NCI-H1417 (cell line): ENCODE results near the gene TNK1.

Experiments
- DNase-seq, 3 experiments: peaks; one replicate each; lab custom pipeline; 2025; lab: John Stamatoyannopoulos, UW

Gene TNK1

GRCh38 chr17:7391307-7391706, 10.4 kb downstream of the TNK1 start:
- DNase-seq: no peak

DNA sequence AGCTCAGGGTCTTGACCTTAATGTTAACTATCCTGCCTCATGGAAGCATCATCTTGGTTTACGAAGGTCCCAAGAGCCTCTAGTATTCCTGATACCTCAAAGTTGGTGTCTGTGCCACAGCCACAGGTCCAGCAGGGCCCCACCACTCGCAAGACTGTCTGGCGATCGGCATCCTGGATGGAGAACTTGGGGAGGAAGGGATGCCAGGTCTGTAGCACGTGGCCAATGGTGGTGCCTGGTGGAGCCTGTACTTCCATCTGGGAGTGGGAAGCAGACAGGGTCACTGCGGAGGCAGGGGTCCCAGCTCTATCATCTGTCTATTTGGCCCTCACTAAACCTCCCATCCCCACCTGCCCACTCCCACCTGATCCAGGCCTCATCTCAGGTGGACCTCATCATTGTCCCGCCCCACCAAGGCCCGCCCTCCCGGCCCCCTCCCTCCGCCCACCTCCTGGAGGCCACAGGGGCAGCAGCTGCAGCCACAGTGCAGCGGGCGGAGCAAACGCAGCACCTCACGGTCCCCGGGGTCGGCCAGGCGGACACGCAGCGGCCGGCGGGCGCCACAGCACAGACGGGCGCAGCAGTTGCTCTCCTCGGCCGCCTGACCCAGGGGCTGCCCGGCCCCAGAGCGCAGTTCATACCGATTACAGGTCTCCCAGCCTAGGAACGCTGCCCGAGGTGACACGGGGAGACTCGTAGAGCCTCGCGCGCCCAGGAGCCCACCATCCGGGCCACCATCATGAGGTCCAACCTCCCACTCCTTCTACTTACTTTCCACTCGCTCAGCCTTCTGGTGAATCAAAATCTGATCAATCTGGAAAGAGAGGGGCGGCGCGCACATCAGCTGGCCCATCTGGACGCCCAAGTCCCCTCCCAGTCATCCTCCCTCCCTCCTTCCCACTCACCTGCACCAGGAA, 12.1 kb downstream of the TNK1 start:
- no peak for DNase-seq

DNA sequence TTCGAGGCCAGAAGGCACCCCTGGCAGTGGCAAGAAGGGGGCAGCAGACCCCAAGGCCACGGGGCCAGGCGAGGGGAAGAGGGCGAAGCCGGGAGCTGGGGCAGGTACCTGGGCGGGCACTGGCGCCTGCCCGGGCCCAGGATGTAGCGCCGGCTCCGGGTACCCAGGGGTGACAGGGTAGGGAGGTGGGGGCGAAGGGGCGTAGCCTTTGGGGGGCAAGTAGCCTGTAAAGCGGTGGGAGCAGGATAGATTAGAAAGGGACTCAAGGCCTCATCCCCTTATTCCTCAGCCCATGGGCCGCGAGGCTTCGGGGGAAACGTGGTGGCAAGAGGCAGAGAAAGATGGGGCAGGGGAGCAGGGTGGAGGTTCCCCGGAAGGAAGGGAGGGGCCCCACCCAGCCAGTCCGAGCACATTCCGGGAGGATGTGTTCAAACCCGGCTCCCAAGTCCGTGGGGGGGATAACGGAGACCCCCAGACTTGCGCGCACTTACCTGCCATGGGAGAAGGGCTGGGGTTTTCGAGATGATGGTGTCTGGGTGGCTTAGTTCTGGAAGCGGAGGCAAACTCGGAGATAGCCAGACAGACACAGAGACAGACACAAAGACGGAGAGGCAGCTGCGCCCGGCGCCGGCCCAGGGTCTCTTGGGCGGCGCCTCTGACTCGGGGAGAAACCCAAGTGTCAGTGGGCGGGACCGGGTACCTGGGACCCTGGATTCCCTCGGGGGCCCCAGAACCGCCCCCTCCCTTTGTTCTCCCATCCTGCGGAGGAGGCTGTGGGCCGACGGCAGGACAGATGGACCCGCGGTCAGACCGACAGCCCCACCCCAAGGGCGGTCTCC, 12.9 kb downstream of the TNK1 start:
- peak; percentile 46 to 75 (median 68) for DNase-seq

DNA sequence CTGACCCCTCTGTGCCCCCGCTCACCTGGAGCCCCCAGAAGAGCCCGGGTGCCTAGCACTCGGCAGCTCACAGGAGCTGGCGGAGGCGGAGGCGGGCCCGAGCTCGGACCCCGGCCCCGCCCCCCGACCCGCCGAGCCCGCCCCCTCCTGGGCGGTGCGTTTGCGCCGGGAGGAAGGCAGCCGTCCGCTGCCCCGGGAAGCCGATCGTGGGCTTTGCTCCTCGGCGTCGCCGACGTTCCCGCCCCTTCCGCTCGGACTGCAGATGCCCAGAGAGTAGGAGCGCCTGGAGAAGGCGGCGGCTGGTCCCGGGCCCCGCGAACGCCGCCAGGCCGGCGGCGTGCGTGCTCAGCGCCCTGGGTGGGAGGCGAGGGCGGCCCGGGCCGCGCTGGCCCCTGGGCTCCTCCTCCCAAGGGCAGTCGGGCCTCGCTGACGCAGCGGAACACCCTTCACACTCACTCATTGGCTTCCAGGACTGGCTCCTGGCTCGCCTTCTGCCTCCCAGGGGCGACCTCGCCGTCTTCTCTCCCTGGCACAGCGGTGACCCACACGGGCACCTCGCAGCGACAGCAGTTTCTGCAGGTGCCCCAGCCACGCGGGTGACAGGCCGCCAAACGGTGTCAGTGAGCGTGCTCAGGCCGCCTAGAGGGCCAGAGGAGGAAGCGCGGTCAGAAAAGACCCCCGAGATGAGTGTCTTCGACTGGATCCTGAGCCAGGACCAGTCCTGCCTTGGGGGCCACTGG, 13.7 kb downstream of the TNK1 start, which contains the start of gene PLSCR3:
Gene PLSCR3, minus strand, starts transcription at position 74 of the 740 bp plus-strand sequence. CDS start 415 bp downstream, outside the sequence.
- peak; percentile 75 to 81 (median 77) for DNase-seq

- DNase-seq: no peak
These were observed 15.3 kb downstream of the TNK1 start for GRCh38 chr17:7396147-7396546.

DNA sequence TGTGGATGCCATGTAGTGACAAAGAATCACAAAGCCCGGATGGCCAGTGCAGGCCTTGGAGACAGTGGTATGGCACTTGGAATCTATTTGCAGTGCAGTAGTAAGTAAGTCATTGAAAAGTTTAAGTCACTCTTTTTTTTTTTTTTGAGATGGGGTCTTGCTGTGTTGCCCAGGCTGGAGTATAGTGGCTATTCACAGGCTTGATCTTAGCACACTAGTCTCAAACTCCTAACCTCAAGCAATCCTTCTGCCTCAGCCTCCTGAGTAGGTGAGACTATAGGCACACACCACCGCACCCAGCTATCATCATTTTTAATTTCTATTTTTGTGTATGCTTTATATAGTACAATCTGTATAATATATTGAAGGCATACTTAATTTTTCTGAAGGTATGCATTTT, 17.7 kb downstream of the TNK1 start:
- no peak for DNase-seq

DNA sequence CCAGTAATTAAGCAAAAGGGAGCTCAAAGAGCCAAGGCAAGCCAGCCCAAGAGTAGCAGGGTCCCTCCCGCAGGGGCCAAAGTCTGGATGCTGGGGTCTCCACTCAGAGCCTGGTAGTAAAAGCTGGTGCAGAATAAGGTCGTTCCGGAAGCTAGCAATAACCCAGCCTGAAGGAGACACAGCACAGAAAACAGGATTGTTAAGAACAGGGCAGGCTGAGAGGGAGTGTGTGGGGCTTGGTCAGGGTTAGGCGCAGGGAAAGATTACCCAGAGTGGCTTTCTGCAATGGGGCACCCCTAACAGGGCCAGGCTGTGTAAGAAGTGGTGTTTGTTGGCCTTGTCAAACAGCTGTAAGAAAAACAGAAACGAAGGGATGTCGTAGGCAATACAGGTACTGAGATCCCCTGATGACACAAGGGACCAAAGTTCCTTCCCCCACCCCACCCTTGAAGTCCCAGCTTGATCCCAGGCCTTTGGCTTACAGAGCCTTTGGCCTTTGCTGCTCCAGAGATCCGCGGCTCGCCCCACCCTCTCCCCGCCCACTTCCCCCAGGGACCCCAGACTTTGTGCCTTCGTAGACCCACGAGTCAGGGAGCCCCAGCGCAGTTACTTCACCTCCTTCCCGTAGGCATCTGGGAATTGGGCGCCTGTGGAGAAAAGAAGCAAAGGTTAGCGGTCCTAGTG, 22.3 kb downstream of the TNK1 start:
- peak in 2 of 3 experiments; percentile 68 to 71 for DNase-seq

GRCh38 chr17:7403727-7403976, 22.8 kb downstream of the TNK1 start:
- DNase-seq: peak in 2 of 3 experiments; percentile 82 to 89

GRCh38 chr17:7403977-7404736, 23.3 kb downstream of the TNK1 start, which contains the start of gene TMEM256:
TSS of gene TMEM256 (minus strand) at chr17:7404097. CDS start at chr17:7404084, 13 bp downstream.
- DNase-seq: peak; percentile 94 to 98 (median 95)

- peak; percentile 49 to 75 (median 56) for DNase-seq
These were observed 24.0 kb downstream of the TNK1 start for GRCh38 chr17:7404737-7405349.

GRCh38 chr17:7405350-7406234, 24.7 kb downstream of the TNK1 start:
- peak in 2 of 3 experiments; percentile 7 to 23 for DNase-seq

- DNase-seq: peak in 2 of 3 experiments; percentile 6 to 44
These were observed 25.4 kb downstream of the TNK1 start for GRCh38 chr17:7406235-7406825.

GRCh38 chr17:7407082-7407481, 26.2 kb downstream of the TNK1 start:
- no peak for DNase-seq

DNA sequence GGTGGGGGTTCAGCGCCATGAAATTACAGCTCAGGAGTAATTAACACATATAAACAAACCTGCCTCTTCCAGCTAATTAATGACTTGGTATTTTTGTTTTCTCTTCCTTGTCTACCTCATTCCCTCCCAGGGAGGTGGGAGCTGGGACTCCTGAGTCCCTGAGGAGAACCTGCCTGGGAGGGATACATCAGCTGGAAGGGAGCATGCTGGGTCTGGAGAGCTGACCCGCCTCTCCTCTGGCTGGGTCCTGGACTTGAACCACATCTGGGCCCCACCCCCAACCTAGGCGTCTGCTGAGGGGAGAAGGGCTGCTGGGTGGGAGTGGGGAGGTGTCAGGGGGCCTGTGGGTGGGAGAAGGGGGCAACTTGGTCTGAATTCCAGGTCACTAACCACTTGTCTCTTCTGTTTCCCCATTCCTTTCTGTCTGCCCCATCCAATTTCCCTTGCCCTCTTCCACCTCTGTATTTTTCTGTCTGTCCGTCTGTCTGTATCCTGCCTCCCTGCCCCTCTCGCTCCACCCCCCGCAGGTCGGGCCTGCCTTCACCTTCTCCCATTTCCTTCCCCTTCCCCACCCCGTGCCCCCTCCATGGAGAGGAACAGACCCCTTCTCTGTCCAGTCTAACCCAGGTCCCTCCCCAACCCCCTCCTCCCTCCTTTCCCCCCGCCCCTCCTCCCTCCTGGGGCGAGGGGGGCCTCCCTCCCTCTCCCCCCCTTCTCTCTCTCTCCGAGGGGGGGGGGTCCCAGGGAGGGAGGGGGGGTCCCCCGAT, 26.8 kb downstream of the TNK1 start, which contains the start of gene NLGN2:
Gene NLGN2, plus strand, starts transcription at position 361 of the 767 bp plus-strand sequence. CDS start 411 bp downstream, outside the sequence.
- DNase-seq: no peak

DNA sequence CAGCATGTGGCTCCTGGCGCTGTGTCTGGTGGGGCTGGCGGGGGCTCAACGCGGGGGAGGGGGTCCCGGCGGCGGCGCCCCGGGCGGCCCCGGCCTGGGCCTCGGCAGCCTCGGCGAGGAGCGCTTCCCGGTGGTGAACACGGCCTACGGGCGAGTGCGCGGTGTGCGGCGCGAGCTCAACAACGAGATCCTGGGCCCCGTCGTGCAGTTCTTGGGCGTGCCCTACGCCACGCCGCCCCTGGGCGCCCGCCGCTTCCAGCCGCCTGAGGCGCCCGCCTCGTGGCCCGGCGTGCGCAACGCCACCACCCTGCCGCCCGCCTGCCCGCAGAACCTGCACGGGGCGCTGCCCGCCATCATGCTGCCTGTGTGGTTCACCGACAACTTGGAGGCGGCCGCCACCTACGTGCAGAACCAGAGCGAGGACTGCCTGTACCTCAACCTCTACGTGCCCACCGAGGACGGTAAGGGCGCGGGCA, 27.4 kb downstream of the TNK1 start:
- no peak for DNase-seq

- DNase-seq: no peak
These were observed 28.0 kb downstream of the TNK1 start for GRCh38 chr17:7408863-7409262.

GRCh38 chr17:7409716-7410115, 28.8 kb downstream of the TNK1 start:
- DNase-seq: no peak
